ENCODE measurements around the gene CNNM4.

Gene CNNM4

GRCh38 chr2:96821113-96821675 lies 60.5 kb downstream of the CNNM4 start:
- TF ChIP-seq CTCF (IDR thresholded peaks at IDR 0.05; ENCODE audit: low read depth, low read length): no peak
- in situ Hi-C loops (cut with HindIII; ENCODE audit: low sequenced_read_pairs): loop anchor here (25.0 kb wide), 2 partner anchors 134 to 259 kb away; no protein-coding TSS in a partner anchor
- H3K4me3 ChIP-seq (ENCODE audit: low read depth, low read length): no peak overlapping the region
- no peak for DNase-seq (ENCODE audit: low read depth, low spot score)

- DNase-seq (ENCODE audit: low read depth, low spot score): no peak
- H3K4me3 ChIP-seq (ENCODE audit: low read depth, low read length): no peak overlapping the region
- TF ChIP-seq CTCF (IDR thresholded peaks at IDR 0.05; ENCODE audit: low read depth, low read length): no peak
- in situ Hi-C loops (cut with HindIII; ENCODE audit: low sequenced_read_pairs): loop anchor here (25.0 kb wide), 2 partner anchors 135 to 260 kb away; no protein-coding TSS in a partner anchor
These were observed 62.1 kb downstream of the CNNM4 start for GRCh38 chr2:96822786-96823185.

GRCh38 chr2:96823198-96823597 lies 62.5 kb downstream of the CNNM4 start:
- TF ChIP-seq CTCF (IDR thresholded peaks at IDR 0.05; ENCODE audit: low read depth, low read length): no peak
- H3K4me3 ChIP-seq (ENCODE audit: low read depth, low read length): no peak overlapping the region
- no peak for DNase-seq (ENCODE audit: low read depth, low spot score)
- in situ Hi-C loops (cut with HindIII; ENCODE audit: low sequenced_read_pairs): loop anchor here (25.0 kb wide), 2 partner anchors 136 to 261 kb away; no protein-coding TSS in a partner anchor

- in situ Hi-C loops (cut with HindIII; ENCODE audit: low sequenced_read_pairs): loop anchor here (25.0 kb wide), 2 partner anchors 137 to 262 kb away; no protein-coding TSS in a partner anchor
- peak; percentile 56 for DNase-seq (ENCODE audit: low read depth, low spot score)
- TF ChIP-seq CTCF (IDR thresholded peaks at IDR 0.05; ENCODE audit: low read depth, low read length): no peak
These were observed 63.6 kb downstream of the CNNM4 start for GRCh38 chr2:96824079-96824870.

GRCh38 chr2:96825057-96825456 lies 64.4 kb downstream of the CNNM4 start:
- no peak for DNase-seq (ENCODE audit: low read depth, low spot score)
- in situ Hi-C loops (cut with HindIII; ENCODE audit: low sequenced_read_pairs): no loop called here
- no peak for TF ChIP-seq CTCF (IDR thresholded peaks at IDR 0.05; ENCODE audit: low read depth, low read length)
- H3K4me3 ChIP-seq (ENCODE audit: low read depth, low read length): no peak overlapping the region

More at GRCh38 chr2:96824079-96824870, 63.6 kb downstream of the CNNM4 start:
- no peak overlapping the region for H3K4me3 ChIP-seq (ENCODE audit: low read depth, low read length)

GRCh38 chr2:96826546-96827278 lies 66.0 kb downstream of the CNNM4 start:
- in situ Hi-C loops (cut with HindIII; ENCODE audit: low sequenced_read_pairs): no loop called here
- TF ChIP-seq CTCF (IDR thresholded peaks at IDR 0.05; ENCODE audit: low read depth, low read length): no peak
- DNase-seq (ENCODE audit: low read depth, low spot score): no peak
- no peak overlapping the region for H3K4me3 ChIP-seq (ENCODE audit: low read depth, low read length)

Data from astrocyte of the spinal cord (primary cell).